NCI-H345 treated with DMSO at 0.1 percent for 48 hours (cell line): ENCODE results near the gene SPDYE3.
"Not testable (repeated sequence)": the region's sequence is repeated elsewhere in the genome, so short reads cannot be mapped to it uniquely, and the experiment has no call there.

Experiments
- DNase-seq: peaks from one replicate; lab custom pipeline; 2025; ENCODE audit not compliant: unreplicated experiment; lab: John Stamatoyannopoulos, UW

The SPDYE3 gene

DNA sequence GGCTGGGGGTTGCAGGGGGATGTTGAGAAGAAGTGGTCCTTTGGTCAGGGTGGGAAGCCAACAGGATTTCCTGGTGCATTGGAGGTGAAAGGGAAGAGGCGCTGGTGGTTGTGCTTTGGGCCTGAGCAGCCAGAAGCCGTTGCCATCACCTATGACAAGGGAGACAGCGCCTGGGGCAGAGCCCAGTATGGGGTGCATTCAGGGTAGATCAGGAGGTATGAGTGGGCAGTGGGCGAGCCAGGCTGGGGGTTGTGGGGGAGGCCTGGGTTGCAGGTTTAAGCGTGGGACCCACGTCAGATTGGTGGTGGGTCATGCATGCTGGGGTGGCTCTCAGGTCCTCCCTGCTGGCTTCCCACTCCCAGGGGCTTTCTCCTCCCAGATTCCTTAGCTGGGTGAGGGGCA lies 44.2 kb downstream of the SPDYE3 start:
- DNase-seq, result no peak

DNA sequence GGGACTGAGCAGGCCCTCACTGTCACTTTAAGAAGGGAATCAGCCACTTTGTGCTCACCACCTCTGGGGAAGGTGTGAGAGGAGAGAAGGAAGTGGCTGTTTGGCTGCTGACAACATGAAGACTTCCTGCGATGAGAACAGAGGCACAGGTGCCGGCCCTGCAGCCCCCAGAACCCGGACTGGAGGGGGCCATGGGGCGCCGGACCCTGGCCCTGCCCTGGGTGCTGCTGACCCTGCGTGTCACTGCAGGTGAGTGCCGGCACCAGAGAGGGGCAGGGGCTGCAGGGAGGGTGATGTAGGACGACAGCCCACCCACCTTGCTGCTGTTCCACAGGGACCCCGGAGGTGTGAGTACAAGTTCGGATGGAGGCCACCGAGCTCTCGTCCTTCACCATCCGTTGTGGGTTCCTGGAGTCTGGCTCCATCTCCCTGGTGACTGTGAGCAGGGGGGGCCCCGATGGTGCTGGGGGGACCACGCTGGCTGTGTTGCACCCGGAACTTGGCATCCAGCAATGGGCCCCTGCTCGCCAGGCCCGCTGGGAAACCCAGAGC lies 44.8 kb downstream of the SPDYE3 start:
- DNase-seq, result not testable (repeated sequence)

DNA sequence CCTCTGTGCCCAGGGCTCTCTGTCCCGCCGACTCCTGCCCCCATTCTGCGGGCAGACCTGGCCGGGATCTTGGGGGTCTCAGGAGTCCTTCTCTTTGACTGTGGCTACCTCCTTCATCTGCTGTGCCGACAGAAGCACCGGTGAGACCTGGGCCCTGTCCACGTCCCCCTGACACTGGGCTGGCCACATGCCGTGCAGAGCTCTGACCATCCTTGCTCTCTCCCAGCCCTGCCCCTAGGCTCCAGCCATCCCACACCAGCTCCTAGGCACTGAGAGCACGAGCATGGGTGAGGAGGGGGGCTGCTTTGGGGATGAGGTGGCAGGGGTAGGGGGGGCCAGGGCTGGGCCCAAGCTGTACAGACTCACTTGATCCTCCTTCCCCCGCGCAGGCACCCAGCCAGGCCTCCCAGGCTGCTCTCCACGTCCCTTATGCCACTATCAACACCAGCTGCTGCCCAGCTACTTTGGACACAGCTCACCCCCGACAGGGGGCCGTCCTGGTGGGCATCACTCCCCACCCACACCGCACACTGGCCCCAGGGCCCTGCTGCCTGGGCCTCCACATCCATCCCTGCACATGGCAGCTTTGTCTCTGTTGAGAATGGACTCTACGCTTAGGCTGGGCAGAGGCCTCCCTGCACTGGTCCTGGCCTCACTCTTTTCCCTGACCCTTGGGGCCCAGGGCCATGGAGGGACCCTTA lies 45.6 kb downstream of the SPDYE3 start:
- no peak for DNase-seq

DNA sequence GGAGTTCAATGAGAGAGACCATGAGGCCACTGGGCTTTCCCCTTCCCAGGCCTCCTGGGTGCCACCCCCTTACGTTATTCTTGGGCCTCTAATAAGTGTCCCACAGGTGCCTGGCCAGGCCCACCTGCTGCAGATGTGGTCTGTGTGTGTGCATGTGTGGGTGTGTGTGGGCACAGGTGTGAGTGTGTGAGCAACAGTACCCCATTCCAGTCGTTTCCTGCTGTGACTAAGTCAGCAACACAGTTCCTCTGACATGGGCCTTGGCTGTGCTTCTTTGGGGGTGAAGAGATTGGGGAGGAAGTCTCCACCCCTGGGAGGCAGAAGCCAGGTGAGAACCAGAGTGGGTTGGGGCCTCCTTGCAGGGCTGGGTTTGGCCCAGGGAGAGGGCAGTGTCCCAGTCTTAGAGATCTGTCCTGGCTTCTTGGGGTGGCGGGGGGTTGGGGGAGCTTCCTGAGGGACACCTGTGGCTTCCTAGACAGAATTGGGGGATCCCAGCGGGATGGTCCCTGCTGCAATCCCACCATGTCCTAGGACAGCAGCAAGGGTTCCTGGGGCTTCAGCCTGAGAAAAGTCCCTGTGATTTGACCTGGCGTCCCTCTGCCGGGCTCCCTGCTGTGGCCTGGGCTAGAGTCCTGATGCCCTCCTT lies 46.3 kb downstream of the SPDYE3 start:
- no peak for DNase-seq

DNA sequence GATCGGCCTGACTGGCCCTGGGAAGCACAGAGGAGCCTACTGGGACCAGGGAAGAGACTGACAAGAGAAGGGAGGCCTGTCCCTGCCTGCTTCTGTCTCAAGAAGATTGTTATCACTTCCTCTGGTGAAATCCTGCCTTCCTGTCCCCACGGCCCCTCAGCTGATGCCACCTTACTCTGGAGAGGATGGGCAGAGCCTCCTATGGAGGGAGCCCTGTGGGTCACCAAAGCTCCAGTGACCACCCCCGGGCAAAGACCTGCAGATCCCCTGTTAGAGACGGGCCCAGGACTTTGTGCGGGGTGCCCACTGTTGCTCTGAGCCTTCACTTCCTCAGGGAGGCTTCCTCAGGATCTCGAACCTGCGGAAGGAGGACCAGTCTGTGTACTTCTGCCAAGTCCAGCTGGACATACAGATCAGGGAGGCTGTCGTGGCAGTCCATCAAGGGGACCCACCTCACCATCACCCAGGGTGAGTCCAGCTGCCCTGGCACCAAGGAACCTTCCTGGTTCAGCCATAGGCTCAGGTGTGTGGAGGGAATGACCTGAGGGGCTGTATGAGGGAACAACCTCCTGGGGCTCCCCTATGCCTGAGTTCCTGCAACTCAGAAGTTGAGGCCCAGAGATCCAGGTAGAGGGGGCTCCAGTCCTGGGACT lies 49.0 kb downstream of the SPDYE3 start:
- DNase-seq, result no peak

GRCh38 chr7:100357131-100357561 lies 49.6 kb downstream of the SPDYE3 start:
- DNase-seq, result no peak

DNA sequence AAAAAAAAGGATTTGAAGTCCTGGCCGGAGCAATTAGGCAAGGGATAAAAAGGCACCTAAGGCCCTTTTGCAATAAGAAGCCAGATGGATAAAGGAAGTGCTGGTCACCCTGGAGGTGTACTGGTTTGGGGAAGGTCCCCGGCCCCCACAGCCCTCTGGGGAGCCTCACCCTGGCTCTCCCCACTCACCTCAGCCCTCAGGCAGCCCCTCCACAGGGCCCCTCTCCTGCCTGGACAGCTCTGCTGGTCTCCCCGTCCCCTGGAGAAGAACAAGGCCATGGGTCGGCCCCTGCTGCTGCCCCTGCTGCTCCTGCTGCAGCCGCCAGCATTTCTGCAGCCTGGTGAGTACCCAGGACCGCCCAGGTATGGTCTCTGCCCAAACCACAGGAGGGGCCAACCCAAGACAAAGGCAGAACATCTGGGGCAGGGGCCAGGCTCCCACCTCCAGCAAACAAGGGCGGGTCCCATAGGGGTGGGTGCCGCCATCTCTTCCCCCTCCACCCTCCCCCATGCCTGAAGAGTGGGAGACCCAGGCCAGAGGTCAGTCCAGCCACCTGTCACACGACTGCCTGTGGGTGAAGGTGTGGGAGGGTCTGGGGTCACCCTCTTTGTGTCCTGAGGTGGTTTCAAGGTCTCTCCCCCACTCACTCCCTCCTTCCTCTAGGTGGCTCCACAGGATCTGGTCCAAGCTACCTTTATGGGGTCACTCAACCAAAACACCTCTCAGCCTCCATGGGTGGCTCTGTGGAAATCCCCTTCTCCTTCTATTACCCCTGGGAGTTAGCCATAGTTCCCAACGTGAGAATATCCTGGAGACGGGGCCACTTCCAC lies 50.7 kb downstream of the SPDYE3 start, which contains the start of gene PILRB:
Gene PILRB, plus strand, starts transcription at position 91 of the 830 bp plus-strand sequence. Its CDS starts 186 bp downstream, at position 277.
- DNase-seq, result no peak

- DNase-seq, result no peak
Measured at GRCh38 chr7:100358857-100359212, 51.3 kb downstream of the SPDYE3 start.

GRCh38 chr7:100360135-100360854 lies 52.8 kb downstream of the SPDYE3 start:
- DNase-seq, result no peak

- DNase-seq, result no peak
Measured at GRCh38 chr7:100363098-100363497, 55.6 kb downstream of the SPDYE3 start.

DNA sequence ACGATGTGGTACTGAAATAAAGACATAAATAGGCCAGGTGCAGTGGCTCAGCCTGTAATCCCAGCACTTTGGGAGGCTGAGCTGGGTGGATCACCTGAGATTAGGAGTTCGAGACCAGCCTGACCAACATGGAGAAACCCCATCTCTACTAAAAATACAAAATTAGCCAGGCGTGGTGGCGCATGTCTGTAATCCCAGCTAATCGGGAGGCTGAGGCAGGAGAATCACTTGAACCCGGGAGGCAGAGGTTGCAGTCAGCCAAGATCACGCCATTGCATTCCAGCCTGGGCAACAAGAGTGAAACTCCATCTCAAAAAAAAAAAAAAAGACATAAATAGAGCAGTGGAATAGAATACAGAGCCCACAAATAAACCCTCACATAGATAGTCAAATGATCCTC lies 56.3 kb downstream of the SPDYE3 start:
- DNase-seq, result not testable (repeated sequence)

DNA sequence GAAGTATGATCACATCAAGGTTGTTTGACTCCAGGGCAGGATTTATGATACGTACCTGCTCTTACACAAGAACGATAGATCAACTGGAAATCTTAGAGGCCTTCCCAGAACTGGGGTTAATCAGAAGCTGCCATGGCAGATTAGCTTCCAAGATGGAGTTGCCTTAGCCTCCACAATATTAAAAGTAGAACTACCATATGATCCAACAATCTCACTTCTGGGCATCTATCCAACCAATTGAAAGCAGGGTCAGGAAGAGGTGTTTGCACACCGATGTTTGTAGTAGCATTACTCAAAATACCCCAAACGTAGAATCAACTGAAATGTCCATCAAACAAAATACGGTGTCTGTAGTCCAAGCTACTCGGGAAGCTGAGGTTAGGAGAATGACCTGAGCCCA lies 57.0 kb downstream of the SPDYE3 start:
- no peak for DNase-seq

DNA sequence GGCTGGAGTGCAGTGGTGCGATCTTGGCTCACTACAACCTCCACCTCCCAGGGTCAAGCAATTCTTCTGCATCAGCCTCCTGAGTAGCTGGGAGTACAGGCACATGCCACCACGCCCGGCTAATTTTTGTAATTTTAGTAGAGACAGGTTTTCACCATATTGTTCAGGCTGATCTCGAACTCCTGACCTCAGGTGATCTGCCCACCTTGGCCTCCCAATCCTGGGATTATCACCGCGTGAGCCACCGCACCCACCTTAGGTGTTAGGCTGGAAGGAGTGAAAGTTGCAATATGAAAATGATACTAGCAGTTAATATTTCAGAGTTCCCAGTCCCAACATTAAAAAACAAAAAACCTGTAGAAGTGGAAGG lies 58.5 kb downstream of the SPDYE3 start:
- not testable (repeated sequence) for DNase-seq

GRCh38 chr7:100366411-100367250 lies 59.1 kb downstream of the SPDYE3 start:
- no peak for DNase-seq

GRCh38 chr7:100367251-100367620 lies 59.7 kb downstream of the SPDYE3 start:
- no peak for DNase-seq

- no peak for DNase-seq
Measured at GRCh38 chr7:100367676-100368613, 60.4 kb downstream of the SPDYE3 start.

- no peak for DNase-seq
Measured at GRCh38 chr7:100369105-100369504, 61.6 kb downstream of the SPDYE3 start.

DNA sequence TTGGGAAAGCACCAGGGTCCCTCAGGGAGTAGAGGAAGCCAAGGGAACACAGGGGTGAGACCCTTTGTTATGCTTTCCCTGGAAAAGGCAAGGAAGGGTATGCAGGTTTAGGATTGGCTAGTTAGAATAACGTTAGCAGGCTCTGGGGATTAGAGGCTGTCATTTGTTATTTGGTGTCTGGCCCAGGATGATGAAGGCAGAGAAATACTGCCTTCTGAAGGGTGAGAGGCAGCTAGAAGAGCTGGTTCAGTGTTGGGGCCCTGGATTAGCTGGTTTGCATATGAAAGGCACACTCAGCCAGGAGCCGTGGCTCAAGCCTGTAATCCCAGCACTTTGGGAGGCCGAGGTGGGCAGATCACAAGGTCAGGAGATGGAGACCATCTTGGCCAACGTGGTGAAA lies 62.8 kb downstream of the SPDYE3 start:
- DNase-seq, result no peak
